Osteoblast (primary cell): ENCODE data around the gene SAMD4A. TPM values are rescaled to one million over a fixed set of nuclear protein-coding genes. Genes with fewer than 3 reads are reported as not detected.

Source experiments
- DNase-seq: peaks from one replicate; pipeline ENCODE4 v3.0.0; 2011; ENCODE audit warnings: low spot score, mixed read lengths; ENCODE audit not compliant: insufficient read length; ENCODE audit errors: missing footprints
- H2AFZ ChIP-seq: 2 replicates; pipeline ENCODE4 v1.6.0; 2011; ENCODE audit warnings: mild to moderate bottlenecking, low read length
- H3K27ac ChIP-seq: 2 replicates; pipeline ENCODE4 v1.5.1; 2011; ENCODE audit warnings: mild to moderate bottlenecking, low read depth, low read length, moderate library complexity
- H3K27me3 ChIP-seq: 2 replicates; pipeline ENCODE4 v1.6.0; 2012; ENCODE audit warnings: mild to moderate bottlenecking, control low read depth, inconsistent platforms, low read length, moderate library complexity; ENCODE audit not compliant: insufficient read depth
- H3K36me3 ChIP-seq: 2 replicates; pipeline ENCODE4 v1.5.1; 2011; ENCODE audit warnings: mild to moderate bottlenecking, low read length, control low read depth, moderate library complexity; ENCODE audit not compliant: insufficient read depth
- H3K4me1 ChIP-seq: 2 replicates; pipeline ENCODE4 v1.5.1; 2011; ENCODE audit warnings: mild to moderate bottlenecking, low read length, control low read depth, moderate library complexity; ENCODE audit not compliant: insufficient read depth
- H3K4me2 ChIP-seq: 2 replicates; pipeline ENCODE4 v1.6.0; 2011; ENCODE audit warnings: mild to moderate bottlenecking, low read length; ENCODE audit not compliant: insufficient read depth
- H3K4me3 ChIP-seq: fragments of 200-600 bp; sonication (generic); 3 replicates; pipeline ENCODE4 v1.5.1; 2012; ENCODE audit warnings: mild to moderate bottlenecking, low read length, inconsistent platforms; ENCODE audit not compliant: insufficient read depth
- H3K79me2 ChIP-seq: 2 replicates; pipeline ENCODE4 v1.6.0; 2012; ENCODE audit warnings: mild to moderate bottlenecking, low read length, control low read depth, inconsistent platforms; ENCODE audit not compliant: insufficient read depth
- H3K9me3 ChIP-seq: 2 replicates; pipeline ENCODE4 v1.5.1; 2011; ENCODE audit warnings: low read depth, low read length, control low read depth
- H4K20me1 ChIP-seq: 2 replicates; pipeline ENCODE4 v1.6.0; 2012; ENCODE audit warnings: mild to moderate bottlenecking, low read length, control low read depth; ENCODE audit not compliant: insufficient read depth
- CTCF ChIP-seq: IDR thresholded peaks from 2 replicates; pipeline ENCODE4 v1.5.1; 2011; ENCODE audit warnings: mild to moderate bottlenecking, low read depth, low read length, moderate library complexity; ENCODE audit errors: extremely low read depth
- total RNA-seq: library from RNA; depleted of rRNA; stranded (reverse); fragments of >200 nt; gene quantifications from 2 replicates; pipeline ENCODE4 v1.2.3, GENCODE V29; 2012

The SAMD4A gene
- total RNA-seq, 1 donor, result 26.1 TPM

- Histone ChIP-seq H3K4me1 (peaks cover 8% of the 10 kb centered on the region), H3K27ac (no peak overlapping the region), H3K27me3 (no peaks in the 10 kb centered on the region), H3K79me2 (peaks cover 34% of the 10 kb centered on the region), H2AFZ (no peak overlapping the region), H3K9me3 (no peaks in the 10 kb centered on the region), H3K4me3 (no peak overlapping the region), H3K4me2 (no peak overlapping the region), H4K20me1 (peaks cover 23% of the 10 kb centered on the region), H3K36me3 (no peaks in the 10 kb centered on the region)
- DNase-seq, result no peak
- TF ChIP-seq CTCF, result no peak
Measured at GRCh38 chr14:54667026-54667744, 100.3 kb downstream of the SAMD4A start.

GRCh38 chr14:54667764-54668163, 100.8 kb downstream of the SAMD4A start:
- TF ChIP-seq CTCF, result no peak
- no peak overlapping the region for H3K4me2 ChIP-seq
- no peak for DNase-seq
- no peak overlapping the region for H2AFZ ChIP-seq
- H3K27me3 ChIP-seq, result no peaks in the 10 kb centered on the region
- no peak overlapping the region for H3K27ac ChIP-seq
- H4K20me1 ChIP-seq, result peaks cover 19% of the 10 kb centered on the region
- no peaks in the 10 kb centered on the region for H3K9me3 ChIP-seq
- H3K4me1 ChIP-seq, result peaks cover 12% of the 10 kb centered on the region
- no peaks in the 10 kb centered on the region for H3K36me3 ChIP-seq
- no peak overlapping the region for H3K4me3 ChIP-seq
- peaks cover 31% of the 10 kb centered on the region for H3K79me2 ChIP-seq

- peak; percentile 61 for DNase-seq
- H3K27ac ChIP-seq, result no peak overlapping the region
- H3K9me3 ChIP-seq, result no peaks in the 10 kb centered on the region
- no peak for TF ChIP-seq CTCF
- H3K27me3 ChIP-seq, result no peaks in the 10 kb centered on the region
- H4K20me1 ChIP-seq, result peaks cover 22% of the 10 kb centered on the region
- H3K4me2 ChIP-seq, result peak overlapping the region; percentile 26
- no peaks in the 10 kb centered on the region for H3K36me3 ChIP-seq
- H3K79me2 ChIP-seq, result peaks cover 29% of the 10 kb centered on the region
- H2AFZ ChIP-seq, result no peak overlapping the region
- no peak overlapping the region for H3K4me3 ChIP-seq
- peaks cover 23% of the 10 kb centered on the region for H3K4me1 ChIP-seq
Measured at GRCh38 chr14:54669721-54670561, 103.0 kb downstream of the SAMD4A start.

- H3K79me2 ChIP-seq, result peaks cover 35% of the 10 kb centered on the region
- no peak for TF ChIP-seq CTCF
- DNase-seq, result no peak
- peaks cover 30% of the 10 kb centered on the region for H3K4me1 ChIP-seq
- no peaks in the 10 kb centered on the region for H3K9me3 ChIP-seq
- no peaks in the 10 kb centered on the region for H3K27me3 ChIP-seq
- peaks cover 20% of the 10 kb centered on the region for H4K20me1 ChIP-seq
- H3K4me2 ChIP-seq, result no peak overlapping the region
- no peak overlapping the region for H3K27ac ChIP-seq
- H3K36me3 ChIP-seq, result no peaks in the 10 kb centered on the region
- no peak overlapping the region for H2AFZ ChIP-seq
- H3K4me3 ChIP-seq, result no peak overlapping the region
Measured at GRCh38 chr14:54671537-54671936, 104.6 kb downstream of the SAMD4A start.
